Tongue (tissue), 2 donors: Measurements from ENCODE around the gene FGA. TPM values are rescaled to one million over a fixed set of nuclear protein-coding genes. Genes with fewer than 3 reads are reported as not detected.

Experiments
- small RNA-seq: library from RNA; depleted of rRNA; stranded (forward); fragments of <200 nt; gene quantifications from one replicate; pipeline ENCODE3, GENCODE V24; 2014; ENCODE audit warnings: low replicate concordance
- total RNA-seq: library from RNA; depleted of rRNA; stranded (reverse); fragments of >200 nt; gene quantifications from one replicate; pipeline ENCODE4 v1.2.3, GENCODE V29; 2014

FGA gene
- total RNA-seq, 1 donor from 2014 or later, result not detected

Small RNAs within 50 kb of the gene (small RNA-seq; reads per million reads assigned to genes)
- not detected for gene RNU6-1285P

Other genes starting within 250 kb of the FGA start
- gene DCHS2, start 98.9 kb downstream of the FGA start, total RNA-seq, result 13.6 TPM
- gene PLRG1, start 40.3 kb downstream of the FGA start, total RNA-seq, result 55.5 TPM
- gene FGB, start 27.7 kb downstream of the FGA start, total RNA-seq, result not detected
- gene FGG, start 21.9 kb upstream of the FGA start, total RNA-seq, result not detected
- gene LRAT, start 153.3 kb upstream of the FGA start, total RNA-seq, result 0.10 TPM
- gene RBM46, start 190.5 kb upstream of the FGA start, total RNA-seq, result not detected